ENCODE measurements around the gene POM121. TPM values are rescaled to one million over a fixed set of nuclear protein-coding genes. Genes with fewer than 3 reads are reported as not detected.
A peak's percentile ranks its signal among the peaks of the same experiment; 100 is the strongest.
"Not testable (repeated sequence)": the region's sequence is repeated elsewhere in the genome, so short reads cannot be mapped to it uniquely, and the experiment has no call there.

POM121 gene
- total RNA-seq, 2 donors from 2014 or later, result 27.5 to 37.7 TPM

- intact Hi-C loops (cut with DNase I, micrococcal nuclease); ATAC-seq; DNase-seq: not testable (repeated sequence)
Measured at GRCh38 chr7:72975656-72976286, 50.9 kb downstream of the POM121 start.

GRCh38 chr7:72976434-72976833, 51.5 kb downstream of the POM121 start:
- intact Hi-C loops (cut with DNase I, micrococcal nuclease); DNase-seq; ATAC-seq: not testable (repeated sequence)

- intact Hi-C loops (cut with DNase I, micrococcal nuclease); DNase-seq; ATAC-seq: not testable (repeated sequence)
Measured at GRCh38 chr7:72980382-72980781, 55.5 kb downstream of the POM121 start.

- intact Hi-C loops (cut with DNase I, micrococcal nuclease); ATAC-seq; DNase-seq: not testable (repeated sequence)
Measured at GRCh38 chr7:72982084-72982483, 57.2 kb downstream of the POM121 start.

- intact Hi-C loops (cut with DNase I, micrococcal nuclease); DNase-seq: not testable (repeated sequence)
- ATAC-seq, result peak; percentile 86
Measured at GRCh38 chr7:72990146-72990913, 65.4 kb downstream of the POM121 start.

- ATAC-seq; DNase-seq; intact Hi-C loops (cut with DNase I, micrococcal nuclease): not testable (repeated sequence)
Measured at GRCh38 chr7:72995484-72995883, 70.6 kb downstream of the POM121 start.

- DNase-seq; intact Hi-C loops (cut with DNase I, micrococcal nuclease): not testable (repeated sequence)
- ATAC-seq, result peak; percentile 50
Measured at GRCh38 chr7:72997447-72997846, 72.6 kb downstream of the POM121 start.

GRCh38 chr7:72997887-72998468, 73.1 kb downstream of the POM121 start:
- intact Hi-C loops (cut with DNase I, micrococcal nuclease); DNase-seq; ATAC-seq: not testable (repeated sequence)

Other genes starting within 250 kb of the POM121 start
- gene TYW1B, start 96.9 kb upstream of the POM121 start, total RNA-seq, result 1 to 10 TPM; 2.2 to 3.6 TPM
- gene TRIM74, start 44.4 kb downstream of the POM121 start, total RNA-seq, result under 1 TPM in 1 of 2 donors, not detected in 1; 0.58 TPM
- not detected for gene SPDYE8, start 104.7 kb downstream of the POM121 start, total RNA-seq
- not detected for gene SPDYE11, start 132.8 kb downstream of the POM121 start, total RNA-seq
- not detected for gene SPDYE9, start 160.9 kb downstream of the POM121 start, total RNA-seq

Measured in left colon (tissue), 2 donors.